ENCODE measurements around the gene ATOH8. TPM values are rescaled to one million over a fixed set of nuclear protein-coding genes. Genes with fewer than 3 reads are reported as not detected.
"Not testable (repeated sequence)": the region's sequence is repeated elsewhere in the genome, so short reads cannot be mapped to it uniquely, and the experiment has no call there.

ATOH8 gene
- polyA plus RNA-seq, 3 donors = 13.0 to 17.6 (median 15.6) TPM

DNA sequence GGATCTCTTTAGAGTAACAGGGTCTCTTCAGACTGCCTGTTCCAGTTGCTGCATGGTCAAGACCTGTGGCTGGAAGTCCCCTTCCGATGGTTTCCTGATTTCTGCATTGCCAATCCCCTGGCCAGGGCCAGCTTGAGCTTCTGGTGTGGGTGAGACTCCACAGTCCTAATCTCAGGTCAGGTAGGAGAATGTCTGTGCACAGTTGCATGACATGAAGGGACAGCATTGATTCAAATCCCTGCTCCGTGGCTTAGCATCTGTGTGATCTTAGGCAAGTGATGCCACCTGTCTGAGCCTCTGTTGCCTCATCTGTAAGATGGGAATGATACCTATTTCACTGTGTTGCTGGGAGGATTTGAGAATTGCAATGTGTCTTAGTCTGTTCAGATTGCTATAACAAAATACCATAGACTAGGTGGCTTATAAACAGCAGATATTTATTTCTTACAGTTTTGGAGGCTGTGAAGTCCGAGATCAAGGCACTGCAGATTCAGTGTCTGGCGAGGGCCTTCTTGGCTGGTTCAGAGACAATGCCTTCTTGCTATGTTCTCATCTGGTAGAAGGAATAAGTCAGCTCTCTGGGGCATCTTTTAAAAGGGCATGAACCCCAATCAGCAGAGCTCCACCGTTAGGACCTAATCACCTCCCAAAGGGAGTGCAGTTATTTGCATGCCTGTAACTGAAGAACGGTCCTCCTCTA is 66.2 kb downstream of the ATOH8 start:
- DNase-seq = no peak

DNA sequence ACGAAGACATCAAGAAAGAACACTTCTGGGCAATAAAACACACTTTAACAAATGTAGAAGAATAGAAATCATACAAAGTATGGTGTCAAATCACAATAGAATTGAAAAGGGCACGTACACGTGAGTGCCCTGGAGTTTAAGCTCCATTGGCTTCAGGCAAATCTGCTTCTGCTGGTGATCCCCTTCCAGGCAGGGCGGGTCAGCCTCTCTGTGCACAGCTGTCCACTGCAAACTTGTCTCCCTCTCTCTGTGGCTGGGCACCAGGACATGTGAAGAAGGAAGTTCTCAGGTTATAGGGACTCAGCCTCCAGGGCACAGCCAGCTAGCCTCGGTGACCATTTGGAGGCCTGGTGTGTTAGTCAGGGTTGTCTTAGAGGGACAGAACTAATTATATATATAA is 69.0 kb downstream of the ATOH8 start:
- no peak for DNase-seq

DNA sequence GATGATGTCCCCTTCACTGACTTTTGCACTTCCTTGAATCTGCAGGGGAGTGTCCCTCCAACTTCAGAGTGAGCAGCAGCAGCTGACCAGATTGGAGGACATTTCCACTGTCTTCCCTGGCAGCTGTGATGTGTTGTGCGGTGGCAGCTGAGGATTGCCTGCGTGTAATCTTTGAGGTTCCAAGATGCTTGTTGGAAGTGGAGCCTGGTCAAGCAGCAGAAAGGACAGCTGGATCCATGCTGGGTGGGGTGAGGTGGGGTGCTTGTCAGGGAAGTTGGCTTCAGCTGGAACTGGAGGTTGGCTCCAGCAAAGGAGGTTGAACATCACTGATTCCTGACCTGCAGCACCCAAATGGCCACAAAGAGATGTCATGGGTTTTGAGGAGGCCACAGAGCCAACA is 70.2 kb downstream of the ATOH8 start:
- no peak for DNase-seq

DNA sequence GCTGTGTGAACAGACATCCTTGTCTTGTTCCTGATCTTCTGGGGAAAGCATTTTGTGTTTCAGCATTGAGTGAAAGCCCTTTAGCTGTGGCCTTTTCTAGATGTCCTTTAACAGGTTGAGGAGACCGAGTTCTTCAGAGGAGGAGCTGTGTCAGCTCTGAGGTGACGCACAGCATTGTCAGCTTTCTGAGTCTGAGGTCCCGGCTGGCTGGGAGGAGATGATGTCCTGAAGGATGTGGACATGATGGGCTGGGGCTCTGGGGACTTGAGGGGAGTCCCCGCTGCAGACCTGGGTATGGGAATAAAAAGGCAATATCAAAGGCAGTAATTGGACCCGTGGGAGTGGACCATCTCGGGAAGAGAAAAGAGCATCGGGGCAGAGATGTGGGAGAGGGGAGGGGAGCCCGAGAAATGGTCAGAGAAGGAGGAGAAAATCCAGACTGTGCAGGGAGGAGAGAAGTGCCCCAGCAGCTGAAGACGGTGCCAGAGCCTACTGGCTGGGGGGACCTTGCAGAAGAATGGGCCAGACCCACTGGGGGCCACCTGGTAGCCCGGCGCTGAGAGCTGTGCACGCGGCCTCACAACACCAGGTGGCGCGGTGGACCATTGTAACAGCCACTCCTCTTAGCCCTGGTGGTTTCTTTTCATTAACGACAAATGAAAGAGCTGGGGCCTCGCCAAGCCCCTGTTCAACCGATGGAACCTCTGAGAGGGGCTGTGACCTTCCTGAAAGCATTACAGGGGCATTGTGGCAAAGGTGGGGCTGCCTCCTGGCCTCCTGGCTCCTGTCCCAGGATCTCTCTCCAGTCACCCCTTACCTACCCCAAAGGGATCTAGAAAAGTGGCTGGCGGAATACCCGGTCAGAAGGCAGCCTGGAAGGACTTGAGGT is 73.4 kb downstream of the ATOH8 start:
- peak; percentile 52 for DNase-seq

DNA sequence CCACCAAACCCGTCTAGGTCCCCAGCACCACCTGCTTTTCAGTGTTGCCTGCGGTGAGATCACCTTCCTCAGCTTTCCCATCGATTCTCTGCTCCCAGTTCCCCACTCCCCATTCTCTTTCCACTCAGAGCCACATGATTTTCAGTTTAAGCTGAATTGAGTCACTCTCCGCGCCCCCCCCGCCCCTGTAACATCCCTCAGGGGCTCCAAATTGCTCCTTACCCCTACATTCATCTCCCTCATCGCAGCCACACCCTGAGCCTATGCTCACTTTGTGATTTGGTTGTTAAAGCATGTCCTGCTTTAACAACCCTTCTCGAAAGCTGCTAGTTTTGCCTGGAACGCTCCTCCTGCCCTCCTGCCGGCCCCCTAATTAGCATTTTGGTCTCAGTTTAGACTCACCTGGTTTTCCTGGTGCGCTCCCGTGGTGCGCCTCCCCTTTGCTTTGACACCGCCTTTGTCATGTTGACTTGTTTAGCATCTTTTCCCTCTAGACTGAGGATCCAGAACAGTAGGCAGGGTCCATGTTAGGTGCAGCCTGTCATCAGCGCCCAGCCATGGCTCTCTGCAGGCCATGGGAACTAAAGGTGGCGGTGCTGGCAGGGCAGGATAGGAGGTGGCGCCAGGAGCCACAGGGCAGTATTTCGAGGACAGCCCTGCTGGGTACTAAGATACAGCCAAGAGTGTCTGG is 74.2 kb downstream of the ATOH8 start:
- no peak for DNase-seq

DNA sequence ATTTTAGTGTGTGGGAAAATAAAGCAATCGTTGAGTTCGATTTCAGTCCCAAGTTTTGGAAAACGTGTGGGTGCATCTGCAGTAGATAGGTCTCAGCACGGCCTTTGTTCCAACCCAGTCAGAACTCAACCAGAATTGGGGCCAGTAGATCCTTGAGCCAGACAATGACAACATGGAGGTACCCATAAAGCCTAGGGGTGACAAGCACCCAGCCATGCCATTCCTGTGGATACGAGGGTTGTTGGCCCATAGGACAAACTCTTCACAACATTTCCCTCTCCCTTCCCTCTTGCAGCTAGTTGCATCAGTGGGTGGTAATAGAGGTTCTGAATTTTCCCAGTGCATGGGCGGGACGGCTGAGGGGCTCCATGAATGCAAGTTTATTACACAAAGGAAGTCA is 74.9 kb downstream of the ATOH8 start:
- no peak for DNase-seq

DNA sequence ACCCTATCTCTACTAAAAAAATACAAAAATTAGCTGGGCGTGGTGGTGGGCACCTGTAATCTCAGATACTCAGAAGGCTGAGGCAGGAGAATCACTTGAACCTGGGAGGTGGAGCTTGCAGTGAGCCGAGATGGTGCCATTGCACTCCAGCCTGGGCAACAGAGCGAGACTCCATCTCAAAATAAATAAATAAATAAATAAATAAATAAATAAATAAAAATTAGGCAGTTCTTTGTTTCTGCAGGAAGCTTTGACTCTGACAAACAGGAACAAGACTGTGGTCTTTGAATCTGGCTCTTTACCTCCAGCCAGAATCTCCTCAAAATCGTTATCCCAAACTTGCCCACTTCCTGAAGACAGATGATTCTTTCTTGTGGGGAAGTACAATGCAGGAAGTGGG is 75.6 kb downstream of the ATOH8 start:
- not testable (repeated sequence) for DNase-seq

DNA sequence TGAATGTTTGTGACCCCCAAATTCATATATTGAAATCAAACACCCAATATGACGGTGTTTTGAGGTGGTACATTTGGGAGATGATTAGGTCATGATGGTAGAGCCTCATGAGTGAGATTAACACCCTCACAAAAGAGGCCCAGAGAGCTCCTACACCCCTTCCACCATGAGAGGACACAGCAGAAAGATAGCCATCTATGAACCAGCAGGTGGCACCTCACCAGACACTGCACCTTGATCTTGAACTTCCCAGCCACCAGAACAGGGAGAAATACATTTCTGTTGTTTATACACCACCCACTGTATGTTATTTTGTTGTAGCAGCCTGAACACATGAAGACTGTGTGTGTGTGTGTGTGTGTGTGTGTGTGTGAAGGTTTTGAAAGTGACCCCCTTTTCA is 76.9 kb downstream of the ATOH8 start:
- no peak for DNase-seq

DNA sequence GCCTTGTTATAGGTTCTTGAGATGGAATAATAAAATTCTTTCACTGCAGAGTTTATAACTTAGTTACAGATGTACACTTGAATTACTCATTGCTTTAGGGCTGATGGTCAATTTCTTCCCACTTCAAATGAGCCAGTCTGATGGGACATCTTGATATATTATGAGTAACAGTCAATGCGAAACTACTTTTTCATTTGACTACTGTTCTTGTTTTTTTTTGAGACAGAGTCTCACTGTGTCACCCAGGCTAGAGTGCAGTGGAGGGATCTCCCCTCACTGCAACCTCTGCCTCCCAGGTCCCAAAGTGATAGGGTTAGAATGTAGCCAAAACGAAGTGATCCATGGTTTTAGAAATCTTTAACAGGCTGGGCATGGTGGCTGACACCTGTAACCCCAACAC is 77.9 kb downstream of the ATOH8 start:
- no peak for DNase-seq

DNA sequence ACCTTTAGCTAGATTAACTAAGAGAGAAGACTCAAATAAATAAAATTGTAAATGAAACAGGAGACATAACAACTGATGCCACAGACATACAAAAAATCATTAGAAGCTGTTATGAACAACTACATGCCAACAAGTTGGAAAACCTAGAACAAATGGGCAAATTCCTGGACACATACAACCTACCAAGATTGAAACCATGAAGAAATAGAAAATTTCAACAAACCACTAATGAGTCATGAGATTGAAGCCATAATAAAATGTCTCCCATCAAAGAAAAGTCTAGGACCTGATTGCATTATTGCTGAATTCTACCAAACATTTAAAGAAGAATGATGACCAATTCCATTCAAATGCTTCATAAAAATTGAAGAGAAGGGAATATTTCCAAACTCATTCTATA is 80.7 kb downstream of the ATOH8 start:
- no peak for DNase-seq

Other genes starting within 250 kb of the ATOH8 start
- 100 to 1,000 TPM; 340 to 430 (median 417) TPM for gene MAT2A, start 214.8 kb upstream of the ATOH8 start, polyA plus RNA-seq (ENCODE audit: insufficient read length in 3 of 3)
- 10 to 100 TPM; 34.9 to 47.7 (median 47.2) TPM for gene GGCX, start 192.5 kb upstream of the ATOH8 start, polyA plus RNA-seq (ENCODE audit: insufficient read length in 3 of 3)
- 100 to 1,000 TPM in 2 of 3 donors, 10 to 100 TPM in 1; 85.7 to 106 (median 103) TPM for gene VAMP8, start 176.4 kb upstream of the ATOH8 start, polyA plus RNA-seq (ENCODE audit: insufficient read length in 3 of 3)
- 10 to 100 TPM; 39.0 to 46.1 (median 44.5) TPM for gene VAMP5, start 169.6 kb upstream of the ATOH8 start, polyA plus RNA-seq (ENCODE audit: insufficient read length in 3 of 3)
- 100 to 1,000 TPM; 136 to 149 (median 144) TPM for gene RNF181, start 158.2 kb upstream of the ATOH8 start, polyA plus RNA-seq (ENCODE audit: insufficient read length in 3 of 3)
- gene TMEM150A, start 151.3 kb upstream of the ATOH8 start, polyA plus RNA-seq (ENCODE audit: insufficient read length in 3 of 3) = 10 to 100 TPM; 42.7 to 47.0 (median 44.7) TPM
- gene C2orf68, start 141.9 kb upstream of the ATOH8 start, polyA plus RNA-seq (ENCODE audit: insufficient read length in 3 of 3) = 10 to 100 TPM; 51.7 to 80.5 (median 77.9) TPM
- 10 to 100 TPM; 66.7 to 79.1 (median 70.6) TPM for gene USP39, start 137.8 kb upstream of the ATOH8 start, polyA plus RNA-seq (ENCODE audit: insufficient read length in 3 of 3)
- gene SFTPB, start 85.8 kb upstream of the ATOH8 start, polyA plus RNA-seq (ENCODE audit: insufficient read length in 3 of 3) = under 1 TPM; 0.09 to 0.16 (median 0.15) TPM
- 1 to 10 TPM in 1 of 3 donors, under 1 TPM in 2; 0.19 to 1.8 (median 0.51) TPM for gene GNLY, start 59.6 kb upstream of the ATOH8 start, polyA plus RNA-seq (ENCODE audit: insufficient read length in 3 of 3)
- gene ST3GAL5, start 135.0 kb downstream of the ATOH8 start, polyA plus RNA-seq (ENCODE audit: insufficient read length in 3 of 3) = 10 to 100 TPM in 2 of 3 donors, 1 to 10 TPM in 1; 9.2 to 12.4 (median 11.1) TPM